HepG2 (cell line): Measurements from ENCODE around the gene ATP8B1. TPM values are rescaled to one million over a fixed set of nuclear protein-coding genes. Genes with fewer than 3 reads are reported as not detected.

Experiments used
- FOSL2 ChIP-seq: sonication (generic); formaldehyde crosslinking; IDR thresholded peaks from 2 replicates; pipeline ENCODE4 v1.4.0; 2020; ENCODE audit warnings: missing genetic modification reagents
- GATAD2A ChIP-seq: IDR thresholded peaks from 2 replicates; pipeline ENCODE4 v1.6.1; 2016
- HDAC2 ChIP-seq: sonication (generic); formaldehyde crosslinking; IDR thresholded peaks from 2 replicates; pipeline ENCODE4 v1.4.0; 2020; ENCODE audit warnings: missing genetic modification reagents
- HMG20A ChIP-seq: IDR thresholded peaks from 2 replicates; pipeline ENCODE4 v1.6.1; 2016; ENCODE audit warnings: borderline replicate concordance
- HNF4A ChIP-seq: sonication (generic); formaldehyde crosslinking; IDR thresholded peaks from 2 replicates; pipeline ENCODE4 v1.4.0; 2020; ENCODE audit warnings: missing genetic modification reagents
- HOXA9 ChIP-seq: sonication (generic); formaldehyde crosslinking; IDR thresholded peaks from 2 replicates; pipeline ENCODE4 v1.8.1; 2022; ENCODE audit warnings: missing genetic modification reagents, mild to moderate bottlenecking, moderate library complexity, borderline replicate concordance
- JUND ChIP-seq: sonication (generic); formaldehyde crosslinking; IDR thresholded peaks from 2 replicates; pipeline ENCODE4 v1.8.0; 2022; ENCODE audit warnings: mild to moderate bottlenecking, missing genetic modification reagents
- KLF9 ChIP-seq: IDR thresholded peaks from 2 replicates; pipeline ENCODE4 v1.6.1; 2016; ENCODE audit warnings: low read depth
- MED8 ChIP-seq: sonication (generic); formaldehyde crosslinking; IDR thresholded peaks from 2 replicates; pipeline ENCODE4 v1.8.1; 2023; ENCODE audit warnings: mild to moderate bottlenecking, missing genetic modification reagents; ENCODE audit not compliant: insufficient replicate concordance
- POGZ ChIP-seq: sonication (generic); formaldehyde crosslinking; IDR thresholded peaks from 2 replicates; pipeline ENCODE4 v1.4.0; 2020; ENCODE audit warnings: mild to moderate bottlenecking, missing genetic modification reagents
- RARA ChIP-seq: IDR thresholded peaks from 2 replicates; pipeline ENCODE4 v1.6.1; 2016; ENCODE audit warnings: missing genetic modification reagents, missing compliant biosample characterization
- REXO4 ChIP-seq: sonication (generic); formaldehyde crosslinking; IDR thresholded peaks from 2 replicates; pipeline ENCODE4 v1.8.0; 2022; ENCODE audit warnings: missing genetic modification reagents, mild to moderate bottlenecking, borderline replicate concordance
- RXRB ChIP-seq: IDR thresholded peaks from 2 replicates; pipeline ENCODE4 v1.6.1; 2016; ENCODE audit warnings: borderline replicate concordance, missing genetic modification reagents, missing compliant biosample characterization
- TEAD2 ChIP-seq: sonication (generic); formaldehyde crosslinking; IDR thresholded peaks from 2 replicates; pipeline ENCODE4 v1.9.0; 2021; ENCODE audit warnings: missing genetic modification reagents
- YEATS2 ChIP-seq: sonication (generic); formaldehyde crosslinking; IDR thresholded peaks from 2 replicates; pipeline ENCODE4 v1.4.0; 2020; ENCODE audit warnings: missing genetic modification reagents, borderline replicate concordance
- ZNF12 ChIP-seq: sonication (generic); formaldehyde crosslinking; IDR thresholded peaks from 2 replicates; pipeline ENCODE4 v1.5.0; 2020; ENCODE audit warnings: missing genetic modification reagents
- ZNF614 ChIP-seq: IDR thresholded peaks from 2 replicates; pipeline ENCODE4 v1.6.1; 2018; ENCODE audit warnings: missing biosample characterization, missing genetic modification reagents, inconsistent platforms, borderline replicate concordance
- polyA plus RNA-seq, 8 experiments: library from polyadenylated mRNA; depleted of rRNA in 3 of 8; stranded (reverse) in 7 of 8; unstranded in 1 of 8; fragments of >200 nt; fragmentation: Illumina TruSeq in 4 of 8; extraction: Trizol in 4 of 8; gene quantifications; 2 replicates each; pipeline versions ENCODE4 v1.2.1 to v1.2.3, GENCODE V29; 2011 to 2016; ENCODE audit warnings: low read depth in 4 of 8, missing spikeins in 1 of 8, mixed read lengths in 1 of 8; ENCODE audit not compliant: insufficient read depth in 1 of 8
- total RNA-seq, 5 experiments: library from RNA; depleted of rRNA; stranded (reverse); fragments of >200 nt; fragmentation: Illumina TruSeq; extraction: Trizol; gene quantifications; 2 replicates each; pipeline ENCODE4 v1.2.3, GENCODE V29; 2016; ENCODE audit warnings: low read depth in 1 of 5
- TF ChIP-seq, protein P1 (sequence below): IDR thresholded peaks from 2 replicates; pipeline ENCODE4 v1.6.1; 2012; ENCODE audit warnings: low read depth, low read length, improper control_type of control experiment
- TF ChIP-seq, protein P2 (sequence below): sonication (generic); formaldehyde crosslinking; IDR thresholded peaks from 2 replicates; pipeline ENCODE4 v1.9.0; 2022; ENCODE audit warnings: missing genetic modification reagents, mild to moderate bottlenecking, borderline replicate concordance
- TF ChIP-seq, protein P3 (sequence below): sonication (generic); formaldehyde crosslinking; conservative IDR thresholded peaks from 2 replicates; pipeline ENCODE4 v1.4.0; 2020; ENCODE audit warnings: mild to moderate bottlenecking, missing genetic modification reagents, moderate library complexity
- TF ChIP-seq, protein P4 (sequence below): sonication (generic); formaldehyde crosslinking; IDR thresholded peaks from 2 replicates; pipeline ENCODE4 v1.4.0; 2020; ENCODE audit warnings: missing genetic modification reagents, borderline replicate concordance

The ATP8B1 gene
- total and polyA plus RNA-seq, 2 of the 13 experiments (the other 11 are each of a cell fraction or from before 2014, with no cell fraction given), result 2.8 to 4.0 TPM

DNA sequence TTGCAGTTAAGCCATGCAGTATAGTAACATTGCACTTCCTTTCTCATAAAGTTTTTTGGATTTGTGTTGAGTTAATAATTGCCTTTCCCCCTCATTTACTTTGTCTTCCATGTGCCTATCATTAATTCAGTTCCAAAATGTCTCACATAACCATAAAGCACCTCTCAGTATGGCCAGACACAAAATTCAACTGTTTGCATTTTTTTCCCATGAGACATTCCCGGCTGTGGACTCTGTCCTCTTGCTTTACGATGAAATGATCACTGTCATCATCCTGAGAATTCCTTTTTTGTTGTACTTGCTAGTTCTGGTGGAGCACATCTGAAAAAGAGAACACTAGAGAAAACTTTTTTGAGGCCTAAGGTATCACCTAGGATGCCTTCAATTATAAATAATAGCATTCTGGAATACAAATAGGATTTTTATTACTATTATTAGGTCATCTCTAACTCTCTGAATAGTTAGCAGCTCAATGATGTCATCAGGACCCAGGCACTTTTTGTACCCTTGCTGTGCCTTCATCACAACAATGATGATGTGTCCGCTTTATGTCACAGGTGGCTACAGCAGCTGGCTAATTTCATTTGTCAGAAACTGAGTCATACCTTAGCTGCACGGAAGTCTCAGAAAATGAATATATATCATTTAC lies 8.5 kb upstream of the ATP8B1 start (continued):
- TF ChIP-seq, protein P1, sequence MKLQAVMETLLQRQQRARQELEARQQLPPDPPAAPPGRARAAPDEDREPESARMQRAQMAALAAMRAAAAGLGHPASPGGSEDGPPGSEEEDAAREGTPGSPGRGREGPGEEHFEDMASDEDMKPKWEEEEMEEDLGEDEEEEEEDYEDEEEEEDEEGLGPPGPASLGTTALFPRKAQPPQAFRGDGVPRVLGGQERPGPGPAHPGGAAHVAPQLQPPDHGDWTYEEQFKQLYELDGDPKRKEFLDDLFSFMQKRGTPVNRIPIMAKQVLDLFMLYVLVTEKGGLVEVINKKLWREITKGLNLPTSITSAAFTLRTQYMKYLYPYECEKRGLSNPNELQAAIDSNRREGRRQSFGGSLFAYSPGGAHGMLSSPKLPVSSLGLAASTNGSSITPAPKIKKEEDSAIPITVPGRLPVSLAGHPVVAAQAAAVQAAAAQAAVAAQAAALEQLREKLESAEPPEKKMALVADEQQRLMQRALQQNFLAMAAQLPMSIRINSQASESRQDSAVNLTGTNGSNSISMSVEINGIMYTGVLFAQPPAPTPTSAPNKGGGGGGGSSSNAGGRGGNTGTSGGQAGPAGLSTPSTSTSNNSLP, result peak; percentile 57; the same call in 1 of the 2 replicates
- no peak for TF ChIP-seq HOXA9 (CRISPR knock-in tag)
- peak; percentile 67; the same call in 1 of the 2 replicates for TF ChIP-seq ZNF614
- TF ChIP-seq JUND (CRISPR knock-in tag), result peak; percentile 78
- TF ChIP-seq, protein P2, sequence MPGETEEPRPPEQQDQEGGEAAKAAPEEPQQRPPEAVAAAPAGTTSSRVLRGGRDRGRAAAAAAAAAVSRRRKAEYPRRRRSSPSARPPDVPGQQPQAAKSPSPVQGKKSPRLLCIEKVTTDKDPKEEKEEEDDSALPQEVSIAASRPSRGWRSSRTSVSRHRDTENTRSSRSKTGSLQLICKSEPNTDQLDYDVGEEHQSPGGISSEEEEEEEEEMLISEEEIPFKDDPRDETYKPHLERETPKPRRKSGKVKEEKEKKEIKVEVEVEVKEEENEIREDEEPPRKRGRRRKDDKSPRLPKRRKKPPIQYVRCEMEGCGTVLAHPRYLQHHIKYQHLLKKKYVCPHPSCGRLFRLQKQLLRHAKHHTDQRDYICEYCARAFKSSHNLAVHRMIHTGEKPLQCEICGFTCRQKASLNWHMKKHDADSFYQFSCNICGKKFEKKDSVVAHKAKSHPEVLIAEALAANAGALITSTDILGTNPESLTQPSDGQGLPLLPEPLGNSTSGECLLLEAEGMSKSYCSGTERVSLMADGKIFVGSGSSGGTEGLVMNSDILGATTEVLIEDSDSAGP (CRISPR knock-in tag), result no peak
- peak; percentile 25; the same call in 1 of the 2 replicates for TF ChIP-seq RXRB
- no peak for TF ChIP-seq KLF9 (CRISPR knock-in tag)
- no peak for TF ChIP-seq MED8 (CRISPR knock-in tag)
- TF ChIP-seq, protein P3, sequence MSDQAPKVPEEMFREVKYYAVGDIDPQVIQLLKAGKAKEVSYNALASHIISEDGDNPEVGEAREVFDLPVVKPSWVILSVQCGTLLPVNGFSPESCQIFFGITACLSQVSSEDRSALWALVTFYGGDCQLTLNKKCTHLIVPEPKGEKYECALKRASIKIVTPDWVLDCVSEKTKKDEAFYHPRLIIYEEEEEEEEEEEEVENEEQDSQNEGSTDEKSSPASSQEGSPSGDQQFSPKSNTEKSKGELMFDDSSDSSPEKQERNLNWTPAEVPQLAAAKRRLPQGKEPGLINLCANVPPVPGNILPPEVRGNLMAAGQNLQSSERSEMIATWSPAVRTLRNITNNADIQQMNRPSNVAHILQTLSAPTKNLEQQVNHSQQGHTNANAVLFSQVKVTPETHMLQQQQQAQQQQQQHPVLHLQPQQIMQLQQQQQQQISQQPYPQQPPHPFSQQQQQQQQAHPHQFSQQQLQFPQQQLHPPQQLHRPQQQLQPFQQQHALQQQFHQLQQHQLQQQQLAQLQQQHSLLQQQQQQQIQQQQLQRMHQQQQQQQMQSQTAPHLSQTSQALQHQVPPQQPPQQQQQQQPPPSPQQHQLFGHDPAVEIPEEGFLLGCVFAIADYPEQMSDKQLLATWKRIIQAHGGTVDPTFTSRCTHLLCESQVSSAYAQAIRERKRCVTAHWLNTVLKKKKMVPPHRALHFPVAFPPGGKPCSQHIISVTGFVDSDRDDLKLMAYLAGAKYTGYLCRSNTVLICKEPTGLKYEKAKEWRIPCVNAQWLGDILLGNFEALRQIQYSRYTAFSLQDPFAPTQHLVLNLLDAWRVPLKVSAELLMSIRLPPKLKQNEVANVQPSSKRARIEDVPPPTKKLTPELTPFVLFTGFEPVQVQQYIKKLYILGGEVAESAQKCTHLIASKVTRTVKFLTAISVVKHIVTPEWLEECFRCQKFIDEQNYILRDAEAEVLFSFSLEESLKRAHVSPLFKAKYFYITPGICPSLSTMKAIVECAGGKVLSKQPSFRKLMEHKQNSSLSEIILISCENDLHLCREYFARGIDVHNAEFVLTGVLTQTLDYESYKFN (CRISPR knock-in tag), result peak; percentile 59
- TF ChIP-seq HDAC2 (CRISPR knock-in tag), result no peak
- TF ChIP-seq RARA (CRISPR knock-in tag), result peak; percentile 30; the same call in 1 of the 2 replicates
- peak; percentile 93 for TF ChIP-seq FOSL2
- TF ChIP-seq HMG20A (CRISPR knock-in tag), result peak; percentile 51; the same call in 1 of the 2 replicates
- TF ChIP-seq, protein P4, sequence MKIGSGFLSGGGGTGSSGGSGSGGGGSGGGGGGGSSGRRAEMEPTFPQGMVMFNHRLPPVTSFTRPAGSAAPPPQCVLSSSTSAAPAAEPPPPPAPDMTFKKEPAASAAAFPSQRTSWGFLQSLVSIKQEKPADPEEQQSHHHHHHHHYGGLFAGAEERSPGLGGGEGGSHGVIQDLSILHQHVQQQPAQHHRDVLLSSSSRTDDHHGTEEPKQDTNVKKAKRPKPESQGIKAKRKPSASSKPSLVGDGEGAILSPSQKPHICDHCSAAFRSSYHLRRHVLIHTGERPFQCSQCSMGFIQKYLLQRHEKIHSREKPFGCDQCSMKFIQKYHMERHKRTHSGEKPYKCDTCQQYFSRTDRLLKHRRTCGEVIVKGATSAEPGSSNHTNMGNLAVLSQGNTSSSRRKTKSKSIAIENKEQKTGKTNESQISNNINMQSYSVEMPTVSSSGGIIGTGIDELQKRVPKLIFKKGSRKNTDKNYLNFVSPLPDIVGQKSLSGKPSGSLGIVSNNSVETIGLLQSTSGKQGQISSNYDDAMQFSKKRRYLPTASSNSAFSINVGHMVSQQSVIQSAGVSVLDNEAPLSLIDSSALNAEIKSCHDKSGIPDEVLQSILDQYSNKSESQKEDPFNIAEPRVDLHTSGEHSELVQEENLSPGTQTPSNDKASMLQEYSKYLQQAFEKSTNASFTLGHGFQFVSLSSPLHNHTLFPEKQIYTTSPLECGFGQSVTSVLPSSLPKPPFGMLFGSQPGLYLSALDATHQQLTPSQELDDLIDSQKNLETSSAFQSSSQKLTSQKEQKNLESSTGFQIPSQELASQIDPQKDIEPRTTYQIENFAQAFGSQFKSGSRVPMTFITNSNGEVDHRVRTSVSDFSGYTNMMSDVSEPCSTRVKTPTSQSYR (CRISPR knock-in tag), result no peak
- 0 out of 2 replicates have a peak, but pooled peaks have one; percentile 44 for TF ChIP-seq ZNF12
- TF ChIP-seq HNF4A (CRISPR knock-in tag), result peak; percentile 76
- no peak for TF ChIP-seq TEAD2 (CRISPR knock-in tag)
- peak; percentile 50; the same call in 1 of the 2 replicates for TF ChIP-seq GATAD2A (CRISPR knock-in tag)
- TF ChIP-seq REXO4 (CRISPR knock-in tag), result no peak
- TF ChIP-seq POGZ (CRISPR knock-in tag), result peak; percentile 37; the same call in 1 of the 2 replicates
- peak; percentile 18; the same call in 1 of the 2 replicates for TF ChIP-seq YEATS2 (CRISPR knock-in tag)
